Uterus (tissue), 4 donors: Measurements from ENCODE around the gene LDHAL6B. TPM values are rescaled to one million over a fixed set of nuclear protein-coding genes. Genes with fewer than 3 reads are reported as not detected.

Source experiments
- DNase-seq, 2 donors: peaks; one replicate each; pipeline ENCODE4 v3.0.0-alpha.2; 2019 to 2020
- H3K27ac ChIP-seq, 2 donors: fragments of 200-600 bp; sonication (generic); 1 replicate in 1 of 2; 2 replicates in 1 of 2; pipeline ENCODE4 v1.5.1; 2016 to 2018
- H3K27me3 ChIP-seq, 2 donors: fragments of 200-600 bp; sonication (generic); one replicate each; pipeline ENCODE4 v1.5.1; 2018 to 2019; ENCODE audit warnings: control low read depth in 1 of 2
- H3K36me3 ChIP-seq, 2 donors: fragments of 200-600 bp; sonication (generic); one replicate each; pipeline ENCODE4 v1.5.1; 2019; ENCODE audit warnings: control low read depth in 1 of 2
- H3K4me1 ChIP-seq, 2 donors: fragments of 200-600 bp; sonication (generic); one replicate each; pipeline ENCODE4 v1.5.1; 2018 to 2019; ENCODE audit warnings: control low read depth in 1 of 2
- H3K4me3 ChIP-seq, 2 donors: fragments of 200-600 bp; sonication (generic); 1 replicate in 1 of 2; 2 replicates in 1 of 2; pipeline ENCODE4 v1.5.1; 2018 to 2019; ENCODE audit warnings: mild to moderate bottlenecking in 1 of 2
- H3K9me3 ChIP-seq, 2 donors: fragments of 200-600 bp; sonication (generic); one replicate each; pipeline ENCODE4 v1.5.1; 2019; ENCODE audit warnings: control low read depth in 1 of 2
- CTCF ChIP-seq, 4 experiments: fragments of 200-600 bp in 2 of 4; fragments of 450-650 bp in 2 of 4; sonication (generic) in 2 of 4; IDR thresholded peaks; one replicate each; pipeline ENCODE4 v1.5.1; 2016 to 2019; ENCODE audit warnings: antibody characterized with exemption in 4 of 4, mild to moderate bottlenecking in 2 of 4, moderate library complexity in 1 of 4
- POLR2A ChIP-seq, 2 donors: fragments of 450-650 bp; IDR thresholded peaks; one replicate each; pipeline ENCODE4 v1.6.1; 2016; ENCODE audit warnings: antibody characterized with exemption in 2 of 2, mild to moderate bottlenecking in 1 of 2, moderate library complexity in 1 of 2
- intact Hi-C: fragments of 100-400 bp; cut with DNase I; formaldehyde crosslinking; loops from one replicate; pipeline ENCODE4 v1.15.1; 2023; ENCODE audit warnings: low total_unique reads
- total RNA-seq, 4 donors: library from RNA; depleted of rRNA in 3 of 4; stranded (reverse); fragments of >200 nt in 3 of 4; gene quantifications; one replicate each; pipeline versions ENCODE4 v1.1.0 to v1.2.4, GENCODE V29; 2014 to 2023
- donor health status: DM: yes; HTN: yes; CAD: no.

Gene LDHAL6B
- total RNA-seq, 4 donors from 2014 or later = not detected

GRCh38 chr15:59168536-59168935 lies 38.1 kb upstream of the LDHAL6B start:
- Histone ChIP-seq H3K27ac (peak overlapping the region; percentile 83 to 86), H3K27me3 (no peaks in the 10 kb centered on the region), H3K9me3 (no peaks in the 10 kb centered on the region), H3K36me3 (no peaks in the 10 kb centered on the region), H3K4me1 (no peaks in the 10 kb centered on the region), H3K4me3 (no peak overlapping the region)
- no peak for TF ChIP-seq POLR2A (IDR thresholded peaks at IDR 0.05)
- TF ChIP-seq CTCF (IDR thresholded peaks at IDR 0.05) = no peak
- intact Hi-C loops = no loop called here
- DNase-seq = no peak

GRCh38 chr15:59169251-59169708 lies 37.4 kb upstream of the LDHAL6B start:
- Histone ChIP-seq H3K4me1 (no peaks in the 10 kb centered on the region), H3K9me3 (no peaks in the 10 kb centered on the region), H3K36me3 (no peaks in the 10 kb centered on the region), H3K27ac (peak overlapping the region; percentile 83 to 86), H3K27me3 (no peaks in the 10 kb centered on the region), H3K4me3 (no peak overlapping the region)
- DNase-seq = no peak
- intact Hi-C loops = no loop called here
- TF ChIP-seq POLR2A (IDR thresholded peaks at IDR 0.05) = no peak
- TF ChIP-seq CTCF (IDR thresholded peaks at IDR 0.05) = no peak

- H3K9me3 ChIP-seq = no peaks in the 10 kb centered on the region
- H3K36me3 ChIP-seq = no peaks in the 10 kb centered on the region
- TF ChIP-seq CTCF (IDR thresholded peaks at IDR 0.05) = no peak
- no peak for TF ChIP-seq POLR2A (IDR thresholded peaks at IDR 0.05)
- H3K27ac ChIP-seq = peak overlapping the region; percentile 83 to 86
- H3K27me3 ChIP-seq = no peaks in the 10 kb centered on the region
- no peak overlapping the region for H3K4me3 ChIP-seq
- intact Hi-C loops = no loop called here
- DNase-seq = peak in 1 of 2 donors; percentile 41
- peaks cover 0 to 1% of the 10 kb centered on the region in 2 donors for H3K4me1 ChIP-seq
These were observed 36.2 kb upstream of the LDHAL6B start for GRCh38 chr15:59170295-59171066.

- Histone ChIP-seq H3K9me3 (no peaks in the 10 kb centered on the region), H3K4me3 (no peak overlapping the region), H3K36me3 (no peaks in the 10 kb centered on the region), H3K4me1 (peaks cover 0 to 3% of the 10 kb centered on the region in 2 donors), H3K27me3 (no peaks in the 10 kb centered on the region), H3K27ac (peak overlapping the region; percentile 83 to 86)
- DNase-seq = no peak
- intact Hi-C loops = no loop called here
- TF ChIP-seq CTCF (IDR thresholded peaks at IDR 0.05) (no peak), POLR2A (IDR thresholded peaks at IDR 0.05) (no peak)
These were observed 35.6 kb upstream of the LDHAL6B start for GRCh38 chr15:59171067-59171397.

- DNase-seq = no peak
- TF ChIP-seq CTCF (IDR thresholded peaks at IDR 0.05) = no peak
- no peak for TF ChIP-seq POLR2A (IDR thresholded peaks at IDR 0.05)
- no peak overlapping the region for H3K27ac ChIP-seq
- peaks cover 0 to 3% of the 10 kb centered on the region in 2 donors for H3K4me1 ChIP-seq
- intact Hi-C loops = no loop called here
- H3K27me3 ChIP-seq = no peaks in the 10 kb centered on the region
- no peaks in the 10 kb centered on the region for H3K9me3 ChIP-seq
- no peaks in the 10 kb centered on the region for H3K36me3 ChIP-seq
- no peak overlapping the region for H3K4me3 ChIP-seq
These were observed 34.2 kb upstream of the LDHAL6B start for GRCh38 chr15:59172289-59172901.
